A673 (cell line): ENCODE measurements around the gene TRAPPC12. TPM values are rescaled to one million over a fixed set of nuclear protein-coding genes. Genes with fewer than 3 reads are reported as not detected.

Experiments
- BruUV-seq: library from RNA; stranded (reverse); fragments of 400-500 nt; replicated peaks from 2 replicates; lab custom pipeline; 2021; lab: Mats Ljungman, UMichigan
- CTCF ChIA-PET: fragments of 300-600 bp; sonication (Branson Sonifier 250); formaldehyde crosslinking; loops from one replicate; lab custom pipeline; 2022; ENCODE audit warnings: antibody characterized with exemption; lab: Charles Lee
- POLR2A ChIA-PET: fragments of 300-600 bp; sonication (Branson Sonifier 250); formaldehyde crosslinking; loops from one replicate; lab custom pipeline; 2022; ENCODE audit warnings: antibody characterized with exemption; ENCODE audit not compliant: low non-redundant PET; lab: Charles Lee
- DNase-seq: peaks from one replicate; pipeline ENCODE4 v3.0.0-alpha.2; 2015; ENCODE audit warnings: low spot score
- H3K27ac ChIP-seq: fragments of 200-600 bp; sonication (generic); 2 replicates; pipeline ENCODE4 v1.5.1; 2016; ENCODE audit warnings: mixed run types, low read depth, mild to moderate bottlenecking, mixed read lengths, antibody characterized with exemption, low read length; ENCODE audit not compliant: poor library complexity, severe bottlenecking
- H3K27me3 ChIP-seq: fragments of 200-600 bp; sonication (generic); replicated peaks from 2 replicates; pipeline ENCODE4 v1.6.1; 2017; ENCODE audit warnings: mixed run types, low read depth, mild to moderate bottlenecking, mixed read lengths, antibody characterized with exemption, low read length; ENCODE audit not compliant: insufficient read depth, poor library complexity
- H3K36me3 ChIP-seq: fragments of 200-600 bp; sonication (generic); 2 replicates; pipeline ENCODE4 v1.6.1; 2016; ENCODE audit warnings: mixed run types, mild to moderate bottlenecking, mixed read lengths, antibody characterized with exemption, low read length; ENCODE audit not compliant: insufficient read depth, poor library complexity, severe bottlenecking
- H3K4me1 ChIP-seq: fragments of 200-600 bp; sonication (generic); 2 replicates; pipeline ENCODE4 v1.6.1; 2017; ENCODE audit warnings: mixed run types, mild to moderate bottlenecking, mixed read lengths, antibody characterized with exemption, low read length; ENCODE audit not compliant: insufficient read depth, poor library complexity, severe bottlenecking
- H3K4me3 ChIP-seq: fragments of 200-600 bp; sonication (generic); 2 replicates; pipeline ENCODE4 v1.5.1; 2016; ENCODE audit warnings: low read depth, mixed run types, mild to moderate bottlenecking, mixed read lengths, low read length; ENCODE audit not compliant: poor library complexity, severe bottlenecking
- H3K9me3 ChIP-seq: fragments of 200-600 bp; sonication (generic); 2 replicates; pipeline ENCODE4 v1.6.1; 2016; ENCODE audit warnings: mixed run types, low read depth, mild to moderate bottlenecking, mixed read lengths, antibody characterized with exemption, low read length; ENCODE audit not compliant: poor library complexity, severe bottlenecking
- CTCF ChIP-seq: fragments of 300-800, 200-600 bp; sonication (generic); conservative IDR thresholded peaks from 2 replicates; pipeline ENCODE4 v1.5.1; 2017; ENCODE audit warnings: low read depth, mild to moderate bottlenecking, antibody characterized with exemption, low read length, moderate library complexity, mixed read lengths
- EZH2 ChIP-seq: fragments of 200-600 bp; sonication (generic); IDR thresholded peaks from 2 replicates; pipeline ENCODE4 v1.6.1; 2017; ENCODE audit warnings: borderline replicate concordance, low read depth, mild to moderate bottlenecking, mixed read lengths, antibody characterized with exemption, low read length; ENCODE audit not compliant: poor library complexity, severe bottlenecking
- intact Hi-C: fragments of 100-400 bp; cut with micrococcal nuclease; formaldehyde crosslinking; loops from one replicate; pipeline ENCODE4 v1.10.0; 2022; ENCODE audit not compliant: unreplicated experiment
- total RNA-seq: library from RNA; stranded (reverse); gene quantifications from 2 replicates; pipeline ENCODE4 v1.2.3, GENCODE V29; 2021

Gene TRAPPC12
- total RNA-seq, 1 experiment from 2014 or later, result 94.4 TPM

- H3K4me3 ChIP-seq, result no peak overlapping the region
- DNase-seq, result no peak
- H3K27ac ChIP-seq, result no peak overlapping the region
- TF ChIP-seq EZH2, result no peak
- TF ChIP-seq CTCF, result no peak
- BruUV-seq, result no TSS peak
- no peaks in the 10 kb centered on the region for H3K27me3 ChIP-seq
- H3K4me1 ChIP-seq, result peaks cover 7% of the 10 kb centered on the region
- intact Hi-C loops, result no loop called here
- ChIA-PET POLR2A (interaction anchor here (0.6 kb wide), 1 partner anchor 308 kb away, joined by 3 read pairs; no protein-coding TSS in a partner anchor), CTCF (interaction anchor here (0.6 kb wide), 1 partner anchor 1637 kb away, joined by 3 read pairs; no protein-coding TSS in a partner anchor)
- H3K36me3 ChIP-seq, result peaks cover 30% of the 10 kb centered on the region
- H3K9me3 ChIP-seq, result no peaks in the 10 kb centered on the region
Observed at GRCh38 chr2:3428577-3428976, 49.1 kb downstream of the TRAPPC12 start.

GRCh38 chr2:3429066-3429610, 49.6 kb downstream of the TRAPPC12 start:
- BruUV-seq, result no TSS peak
- no peak for DNase-seq
- no peak for TF ChIP-seq EZH2
- TF ChIP-seq CTCF, result no peak
- POLR2A ChIA-PET, result interaction anchor here (0.6 kb wide), 1 partner anchor 309 kb away, joined by 3 read pairs; no protein-coding TSS in a partner anchor
- H3K4me3 ChIP-seq, result no peak overlapping the region
- CTCF ChIA-PET, result no interaction called here
- H3K36me3 ChIP-seq, result peaks cover 27% of the 10 kb centered on the region
- H3K9me3 ChIP-seq, result no peaks in the 10 kb centered on the region
- intact Hi-C loops, result no loop called here
- no peaks in the 10 kb centered on the region for H3K27me3 ChIP-seq
- peaks cover 7% of the 10 kb centered on the region for H3K4me1 ChIP-seq
- H3K27ac ChIP-seq, result no peak overlapping the region

GRCh38 chr2:3430172-3430571, 50.7 kb downstream of the TRAPPC12 start:
- Histone ChIP-seq H3K4me1 (peaks cover 7% of the 10 kb centered on the region), H3K4me3 (no peak overlapping the region), H3K9me3 (no peaks in the 10 kb centered on the region), H3K27ac (no peak overlapping the region), H3K27me3 (no peaks in the 10 kb centered on the region), H3K36me3 (peaks cover 16% of the 10 kb centered on the region)
- no TSS peak for BruUV-seq
- intact Hi-C loops, result no loop called here
- ChIA-PET CTCF (no interaction called here), POLR2A (interaction anchor here (0.5 kb wide), 1 partner anchor 887 kb away, joined by 3 read pairs; no protein-coding TSS in a partner anchor)
- TF ChIP-seq EZH2, result no peak
- no peak for TF ChIP-seq CTCF
- no peak for DNase-seq
